Measurements from ENCODE around the gene RALGAPB. TPM values are rescaled to one million over a fixed set of nuclear protein-coding genes. Genes with fewer than 3 reads are reported as not detected.
A peak's percentile ranks its signal among the peaks of the same experiment; 100 is the strongest.

The RALGAPB gene
- total RNA-seq, 1 donor from 2014 or later, result 21.4 TPM

GRCh38 chr20:38471245-38471644 is 1.4 kb upstream of the RALGAPB start:
- no peak for DNase-seq
- H3K36me3 ChIP-seq, result no peaks in the 10 kb centered on the region
- no peak overlapping the region for H3K27ac ChIP-seq (replicated peaks)
- no peak overlapping the region for H3K4me3 ChIP-seq
- no peaks in the 10 kb centered on the region for H3K27me3 ChIP-seq (ENCODE audit: low read depth)
- TF ChIP-seq CTCF (IDR thresholded peaks at IDR 0.05; ENCODE audit: borderline replicate concordance), result no peak
- H3K9me3 ChIP-seq (replicated peaks), result no peaks in the 10 kb centered on the region
- intact Hi-C loops (cut with micrococcal nuclease), result no loop called here
- H3K4me1 ChIP-seq, result peaks cover 37% of the 10 kb centered on the region

GRCh38 chr20:38471987-38472512 is 593 bp upstream of the RALGAPB start:
- Histone ChIP-seq H3K27ac (replicated peaks) (peak overlapping the region; percentile 96), H3K4me1 (peaks cover 40% of the 10 kb centered on the region), H3K4me3 (peak overlapping the region; percentile 97), H3K9me3 (replicated peaks) (no peaks in the 10 kb centered on the region), H3K27me3 (ENCODE audit: low read depth) (no peaks in the 10 kb centered on the region), H3K36me3 (no peaks in the 10 kb centered on the region)
- DNase-seq, result no peak
- TF ChIP-seq CTCF (IDR thresholded peaks at IDR 0.05; ENCODE audit: borderline replicate concordance), result no peak
- intact Hi-C loops (cut with micrococcal nuclease), result no loop called here

- Histone ChIP-seq H3K4me1 (peaks cover 40% of the 10 kb centered on the region), H3K27ac (replicated peaks) (peak overlapping the region; percentile 96), H3K9me3 (replicated peaks) (no peaks in the 10 kb centered on the region), H3K4me3 (peak overlapping the region; percentile 97), H3K36me3 (no peaks in the 10 kb centered on the region), H3K27me3 (ENCODE audit: low read depth) (no peaks in the 10 kb centered on the region)
- DNase-seq, result no peak
- no peak for TF ChIP-seq CTCF (IDR thresholded peaks at IDR 0.05; ENCODE audit: borderline replicate concordance)
- intact Hi-C loops (cut with micrococcal nuclease), result no loop called here
Observed at GRCh38 chr20:38473367-38473795, 738 bp downstream of the RALGAPB start.

- Histone ChIP-seq H3K9me3 (replicated peaks) (no peaks in the 10 kb centered on the region), H3K4me3 (no peak overlapping the region), H3K27me3 (ENCODE audit: low read depth) (no peaks in the 10 kb centered on the region), H3K27ac (replicated peaks) (no peak overlapping the region), H3K4me1 (peaks cover 34% of the 10 kb centered on the region), H3K36me3 (no peaks in the 10 kb centered on the region)
- DNase-seq, result no peak
- no peak for TF ChIP-seq CTCF (IDR thresholded peaks at IDR 0.05; ENCODE audit: borderline replicate concordance)
- intact Hi-C loops (cut with micrococcal nuclease), result no loop called here
Observed at GRCh38 chr20:38477747-38478146, 5.1 kb downstream of the RALGAPB start.

- intact Hi-C loops (cut with micrococcal nuclease), result no loop called here
- H3K27ac ChIP-seq (replicated peaks), result no peak overlapping the region
- H3K4me3 ChIP-seq, result no peak overlapping the region
- peaks cover 18% of the 10 kb centered on the region for H3K4me1 ChIP-seq
- no peak for TF ChIP-seq CTCF (IDR thresholded peaks at IDR 0.05; ENCODE audit: borderline replicate concordance)
- H3K36me3 ChIP-seq, result no peaks in the 10 kb centered on the region
- H3K27me3 ChIP-seq (ENCODE audit: low read depth), result no peaks in the 10 kb centered on the region
- no peak for DNase-seq
- no peaks in the 10 kb centered on the region for H3K9me3 ChIP-seq (replicated peaks)
Observed at GRCh38 chr20:38479596-38479995, 7.0 kb downstream of the RALGAPB start.
